Astrocyte (in vitro differentiated cells and primary cell): ENCODE data around the gene KIAA1217. TPM values are rescaled to one million over a fixed set of nuclear protein-coding genes. Genes with fewer than 3 reads are reported as not detected.

Source experiments
- DNase-seq: peaks from one replicate; pipeline ENCODE4 v3.0.0-alpha.2; 2010; ENCODE audit warnings: low read depth
- FAIRE-seq: peaks from 2 replicates; lab custom pipeline; 2011; peaks lifted over from hg19 to GRCh38; lab: Jason Lieb, UNC
- H2AFZ ChIP-seq: 2 replicates; pipeline ENCODE4 v1.6.0; 2012; ENCODE audit warnings: low read depth, low read length, inconsistent platforms
- H3K27ac ChIP-seq: 2 replicates; pipeline ENCODE4 v1.5.1; 2011; ENCODE audit warnings: low read depth, low read length, inconsistent platforms
- H3K27me3 ChIP-seq: 2 replicates; pipeline ENCODE4 v1.6.0; 2011; ENCODE audit warnings: low read length, inconsistent platforms; ENCODE audit not compliant: insufficient read depth
- H3K36me3 ChIP-seq: 2 replicates; pipeline ENCODE4 v1.5.1; 2011; ENCODE audit warnings: low read length, inconsistent platforms; ENCODE audit not compliant: insufficient read depth
- H3K4me1 ChIP-seq: 2 replicates; pipeline ENCODE4 v1.5.1; 2011; ENCODE audit warnings: low read length, inconsistent platforms; ENCODE audit not compliant: insufficient read depth
- H3K4me2 ChIP-seq: 2 replicates; pipeline ENCODE4 v1.6.0; 2012; ENCODE audit warnings: low read length, inconsistent platforms
- H3K4me3 ChIP-seq: 2 replicates; pipeline ENCODE4 v1.5.1; 2011; ENCODE audit warnings: low read depth, mild to moderate bottlenecking, low read length, inconsistent platforms; ENCODE audit not compliant: insufficient read depth
- H3K79me2 ChIP-seq: 2 replicates; pipeline ENCODE4 v1.6.0; 2012; ENCODE audit warnings: mild to moderate bottlenecking, low read length, inconsistent platforms; ENCODE audit not compliant: insufficient read depth
- H3K9ac ChIP-seq: 2 replicates; pipeline ENCODE4 v1.6.0; 2012; ENCODE audit warnings: mild to moderate bottlenecking, low read length, inconsistent platforms
- H3K9me3 ChIP-seq: 2 replicates; pipeline ENCODE4 v1.5.1; 2012; ENCODE audit warnings: low read depth, mild to moderate bottlenecking, low read length, inconsistent platforms; ENCODE audit not compliant: insufficient read depth
- H4K20me1 ChIP-seq: 2 replicates; pipeline ENCODE4 v1.6.0; 2012; ENCODE audit warnings: low read length, inconsistent platforms; ENCODE audit not compliant: insufficient read depth
- H3K27ac Mint-ChIP-seq: one replicate; pipeline ENCODE4 v1.8.0; 2021; ENCODE audit warnings: mild to moderate bottlenecking, mixed read lengths; ENCODE audit not compliant: unreplicated experiment
- H3K27me3 Mint-ChIP-seq: one replicate; pipeline ENCODE4 v1.8.0; 2021; ENCODE audit warnings: low read depth, mixed read lengths; ENCODE audit not compliant: unreplicated experiment
- H3K36me3 Mint-ChIP-seq: one replicate; pipeline ENCODE4 v1.8.0; 2021; ENCODE audit warnings: low read depth, mixed read lengths; ENCODE audit not compliant: unreplicated experiment
- H3K4me1 Mint-ChIP-seq: one replicate; pipeline ENCODE4 v1.8.0; 2021; ENCODE audit warnings: low read depth, mixed read lengths; ENCODE audit not compliant: unreplicated experiment
- H3K4me3 Mint-ChIP-seq: one replicate; pipeline ENCODE4 v1.8.0; 2021; ENCODE audit warnings: mild to moderate bottlenecking, moderate library complexity, mixed read lengths; ENCODE audit not compliant: unreplicated experiment
- H3K9me3 Mint-ChIP-seq: one replicate; pipeline ENCODE4 v1.8.0; 2021; ENCODE audit warnings: mild to moderate bottlenecking, mixed read lengths; ENCODE audit not compliant: unreplicated experiment
- EZH2 ChIP-seq: IDR thresholded peaks from 2 replicates; pipeline ENCODE4 v1.6.1; 2012; ENCODE audit warnings: mild to moderate bottlenecking, low read length, inconsistent platforms; ENCODE audit not compliant: insufficient read depth
- total RNA-seq: library from RNA; stranded (reverse); gene quantifications from 2 replicates; pipeline ENCODE4 v1.2.1, GENCODE V29; 2021
- TF ChIP-seq, protein P1 (sequence below): IDR thresholded peaks from 2 replicates; pipeline ENCODE4 v1.5.1; 2011; ENCODE audit warnings: low read depth, mild to moderate bottlenecking, inconsistent platforms, low read length, moderate library complexity; ENCODE audit not compliant: insufficient read depth

Gene KIAA1217
- total RNA-seq, 1 donor from 2014 or later: 31.8 TPM

DNA sequence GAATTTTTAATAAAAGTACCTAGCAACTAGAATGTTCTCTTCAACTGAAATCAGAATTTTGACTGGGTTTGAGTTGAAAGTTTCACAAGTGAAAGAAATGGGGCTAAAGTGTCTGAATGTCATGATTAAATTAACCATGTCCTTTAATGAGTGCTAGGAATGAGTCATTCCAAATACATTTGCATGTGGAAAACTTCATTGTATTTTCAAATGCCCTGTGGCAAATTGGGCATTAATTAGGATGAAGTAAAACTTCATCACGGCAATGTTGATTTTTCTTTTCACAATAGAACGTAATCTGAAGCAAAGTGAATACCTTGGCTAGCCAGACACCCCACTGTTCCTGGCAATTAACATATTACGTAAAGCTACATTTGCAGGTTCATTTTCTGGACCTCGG is 166.6 kb downstream of the KIAA1217 start:
- Histone ChIP-seq H3K4me1 (peaks cover 14% of the 10 kb centered on the region), H3K27ac (no peak overlapping the region), H3K4me2 (no peak overlapping the region), H3K27me3 (no peaks in the 10 kb centered on the region), H3K9me3 (no peaks in the 10 kb centered on the region), H3K79me2 (no peaks in the 10 kb centered on the region), H3K9ac (no peak overlapping the region), H3K36me3 (no peaks in the 10 kb centered on the region), H3K4me3 (no peak overlapping the region), H2AFZ (no peak overlapping the region), H4K20me1 (no peaks in the 10 kb centered on the region)
- DNase-seq: no peak
- Mint-ChIP-seq H3K27ac (no peak overlapping the region), H3K36me3 (peaks cover 3% of the 10 kb centered on the region), H3K4me3 (no peak overlapping the region), H3K4me1 (peaks cover 6% of the 10 kb centered on the region), H3K27me3 (no peaks in the 10 kb centered on the region), H3K9me3 (peaks cover 5% of the 10 kb centered on the region)
- TF ChIP-seq, protein P1, sequence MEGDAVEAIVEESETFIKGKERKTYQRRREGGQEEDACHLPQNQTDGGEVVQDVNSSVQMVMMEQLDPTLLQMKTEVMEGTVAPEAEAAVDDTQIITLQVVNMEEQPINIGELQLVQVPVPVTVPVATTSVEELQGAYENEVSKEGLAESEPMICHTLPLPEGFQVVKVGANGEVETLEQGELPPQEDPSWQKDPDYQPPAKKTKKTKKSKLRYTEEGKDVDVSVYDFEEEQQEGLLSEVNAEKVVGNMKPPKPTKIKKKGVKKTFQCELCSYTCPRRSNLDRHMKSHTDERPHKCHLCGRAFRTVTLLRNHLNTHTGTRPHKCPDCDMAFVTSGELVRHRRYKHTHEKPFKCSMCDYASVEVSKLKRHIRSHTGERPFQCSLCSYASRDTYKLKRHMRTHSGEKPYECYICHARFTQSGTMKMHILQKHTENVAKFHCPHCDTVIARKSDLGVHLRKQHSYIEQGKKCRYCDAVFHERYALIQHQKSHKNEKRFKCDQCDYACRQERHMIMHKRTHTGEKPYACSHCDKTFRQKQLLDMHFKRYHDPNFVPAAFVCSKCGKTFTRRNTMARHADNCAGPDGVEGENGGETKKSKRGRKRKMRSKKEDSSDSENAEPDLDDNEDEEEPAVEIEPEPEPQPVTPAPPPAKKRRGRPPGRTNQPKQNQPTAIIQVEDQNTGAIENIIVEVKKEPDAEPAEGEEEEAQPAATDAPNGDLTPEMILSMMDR: no peak
- TF ChIP-seq EZH2: no peak
- no peak for FAIRE-seq

DNA sequence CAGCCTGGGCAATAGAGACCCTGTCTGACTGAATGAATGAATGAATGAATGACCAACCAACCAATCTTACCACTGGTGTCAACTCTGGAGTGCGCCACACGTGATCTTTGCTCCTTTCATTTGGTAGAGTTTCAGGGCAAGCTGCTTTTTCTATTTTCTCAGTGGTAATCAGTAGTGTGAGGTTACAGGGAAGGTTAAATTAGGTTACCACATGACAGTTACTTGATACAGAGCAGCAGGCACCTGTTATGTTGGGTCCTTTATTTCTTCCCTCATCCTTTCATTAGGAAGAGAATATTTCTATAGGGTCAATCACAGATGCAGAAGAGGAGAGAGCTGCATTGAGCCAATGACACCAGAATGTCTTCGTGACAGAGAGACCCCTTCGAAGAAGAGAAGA is 167.8 kb downstream of the KIAA1217 start:
- FAIRE-seq: no peak
- no peaks in the 10 kb centered on the region for H3K9me3 ChIP-seq
- H3K27ac Mint-ChIP-seq: no peak overlapping the region
- DNase-seq: no peak
- no peaks in the 10 kb centered on the region for H3K36me3 ChIP-seq
- no peak overlapping the region for H3K4me3 ChIP-seq
- H3K79me2 ChIP-seq: no peaks in the 10 kb centered on the region
- no peak overlapping the region for H3K9ac ChIP-seq
- H3K27me3 Mint-ChIP-seq: no peaks in the 10 kb centered on the region
- H4K20me1 ChIP-seq: no peaks in the 10 kb centered on the region
- H3K36me3 Mint-ChIP-seq: peaks cover 3% of the 10 kb centered on the region
- TF ChIP-seq, protein P1: no peak
- TF ChIP-seq EZH2: no peak
- H2AFZ ChIP-seq: no peak overlapping the region
- H3K4me1 Mint-ChIP-seq: peaks cover 6% of the 10 kb centered on the region
- H3K27ac ChIP-seq: no peak overlapping the region
- peaks cover 14% of the 10 kb centered on the region for H3K4me1 ChIP-seq
- no peaks in the 10 kb centered on the region for H3K27me3 ChIP-seq
- no peak overlapping the region for H3K4me2 ChIP-seq
- no peak overlapping the region for H3K4me3 Mint-ChIP-seq
- peaks cover 4% of the 10 kb centered on the region for H3K9me3 Mint-ChIP-seq

DNA sequence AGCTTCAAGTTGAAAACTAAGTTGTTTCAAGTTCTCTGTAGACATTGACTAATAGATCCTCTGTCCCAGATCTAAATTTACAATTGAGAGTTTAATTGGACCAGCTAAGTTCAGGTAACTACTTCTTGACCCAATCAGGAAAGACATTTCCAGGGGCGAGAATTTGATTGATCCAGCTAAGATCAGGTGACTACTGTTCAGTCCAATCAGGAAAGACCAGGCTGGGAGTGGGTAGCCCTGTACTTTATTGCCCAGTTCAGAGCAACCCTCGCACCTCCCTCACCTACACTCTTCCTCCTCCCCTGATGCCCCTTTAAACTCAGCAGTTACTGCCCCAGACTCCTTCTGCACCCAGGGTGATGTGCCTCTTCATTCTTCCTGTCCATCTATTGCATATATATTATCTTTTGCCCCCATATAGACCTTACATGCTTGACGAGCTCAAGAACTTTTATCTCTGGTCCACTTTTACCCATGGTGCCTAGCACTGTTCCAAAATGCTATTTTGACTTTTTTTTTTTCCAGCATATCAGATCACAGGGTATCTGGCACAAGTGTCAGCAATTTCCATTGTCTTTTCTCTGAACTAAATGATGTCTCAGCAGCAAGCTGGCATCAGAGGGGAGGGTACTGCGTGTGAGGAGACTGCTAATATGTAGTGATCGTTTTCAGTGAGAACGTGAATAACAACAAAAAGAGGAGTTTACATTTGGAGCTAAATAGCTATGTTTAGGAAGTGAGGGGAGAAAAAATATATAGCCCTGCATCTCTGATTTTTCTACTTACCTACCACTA is 169.4 kb downstream of the KIAA1217 start:
- no peaks in the 10 kb centered on the region for H3K27me3 ChIP-seq
- H3K27ac ChIP-seq: no peak overlapping the region
- Mint-ChIP-seq H3K27ac (no peak overlapping the region), H3K4me1 (peaks cover 17% of the 10 kb centered on the region), H3K4me3 (no peak overlapping the region), H3K36me3 (no peaks in the 10 kb centered on the region), H3K27me3 (no peaks in the 10 kb centered on the region), H3K9me3 (no peaks in the 10 kb centered on the region)
- DNase-seq (no peak), FAIRE-seq (no peak)
- TF ChIP-seq, protein P1: no peak
- TF ChIP-seq EZH2: no peak
- H4K20me1 ChIP-seq: no peaks in the 10 kb centered on the region
- H3K4me3 ChIP-seq: no peak overlapping the region
- H3K4me2 ChIP-seq: no peak overlapping the region
- no peaks in the 10 kb centered on the region for H3K36me3 ChIP-seq
- H3K79me2 ChIP-seq: no peaks in the 10 kb centered on the region
- H3K9me3 ChIP-seq: no peaks in the 10 kb centered on the region
- H3K9ac ChIP-seq: no peak overlapping the region
- peaks cover 18% of the 10 kb centered on the region for H3K4me1 ChIP-seq
- no peak overlapping the region for H2AFZ ChIP-seq
